Measurements from ENCODE around the gene MCF2L2. TPM values are rescaled to one million over a fixed set of nuclear protein-coding genes. Genes with fewer than 3 reads are reported as not detected.

MCF2L2 gene
- total RNA-seq, 1 donor = 5.1 TPM

DNA sequence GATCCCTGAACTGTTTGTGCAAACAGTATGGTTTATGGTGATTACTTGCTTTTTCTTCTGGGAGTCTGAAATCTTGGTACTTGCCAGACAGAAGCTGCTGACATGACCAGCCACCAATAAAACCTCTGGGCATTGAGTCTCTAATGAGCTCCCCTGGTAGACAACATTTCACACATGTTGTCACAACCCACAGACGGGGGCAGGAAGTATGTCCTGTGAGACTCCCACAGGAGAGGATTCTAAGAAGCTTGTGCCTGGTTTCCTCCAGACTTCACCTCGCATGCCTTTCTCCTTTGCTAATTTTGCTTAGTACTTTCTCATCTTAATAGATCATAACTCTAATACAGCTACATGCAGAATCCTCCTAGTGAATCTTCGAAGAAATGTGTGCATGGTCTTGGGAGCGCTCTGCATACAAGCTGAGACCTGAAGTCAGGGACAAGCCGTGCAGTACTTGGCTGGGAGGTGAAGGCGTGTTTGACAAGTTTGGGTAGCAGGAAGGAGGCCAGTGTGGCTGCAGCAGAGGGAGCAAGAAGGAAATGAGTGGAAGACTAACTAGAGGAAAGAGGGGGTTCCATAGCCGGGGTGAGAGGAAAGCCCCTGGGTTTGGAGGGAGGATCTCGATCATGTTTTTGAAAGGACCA, 126.4 kb downstream of the MCF2L2 start:
- no peak for DNase-seq (ENCODE audit: low read depth in 2 of 3, low spot score in 2 of 3)

DNA sequence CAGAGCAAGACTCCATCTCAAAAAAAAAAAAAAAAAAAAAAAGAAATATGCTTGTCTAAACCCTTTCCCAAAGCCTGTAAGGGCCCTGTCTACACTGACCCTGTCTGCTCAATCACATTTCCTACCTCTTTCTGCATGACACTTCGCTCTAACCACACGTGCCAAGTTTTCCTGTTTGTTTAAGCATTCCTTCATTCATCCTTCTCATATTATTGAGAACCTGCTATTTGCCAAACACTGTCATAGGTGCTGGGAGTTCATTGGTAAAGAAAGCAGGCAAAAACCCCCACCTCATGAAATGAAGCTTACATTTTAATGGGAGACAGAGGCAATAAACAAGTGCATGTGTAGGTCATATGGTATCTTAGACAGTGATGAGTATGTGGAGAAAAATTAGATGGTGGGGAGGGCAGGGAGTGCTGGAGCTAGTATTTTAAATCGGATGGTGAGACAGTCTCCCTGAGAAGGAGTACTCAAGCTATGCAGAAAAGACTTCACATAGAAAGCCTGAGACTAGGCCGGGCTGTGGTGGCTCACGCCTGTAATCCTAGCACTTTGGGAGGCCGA, 127.3 kb downstream of the MCF2L2 start:
- no peak for DNase-seq (ENCODE audit: low read depth in 2 of 3, low spot score in 2 of 3)

DNA sequence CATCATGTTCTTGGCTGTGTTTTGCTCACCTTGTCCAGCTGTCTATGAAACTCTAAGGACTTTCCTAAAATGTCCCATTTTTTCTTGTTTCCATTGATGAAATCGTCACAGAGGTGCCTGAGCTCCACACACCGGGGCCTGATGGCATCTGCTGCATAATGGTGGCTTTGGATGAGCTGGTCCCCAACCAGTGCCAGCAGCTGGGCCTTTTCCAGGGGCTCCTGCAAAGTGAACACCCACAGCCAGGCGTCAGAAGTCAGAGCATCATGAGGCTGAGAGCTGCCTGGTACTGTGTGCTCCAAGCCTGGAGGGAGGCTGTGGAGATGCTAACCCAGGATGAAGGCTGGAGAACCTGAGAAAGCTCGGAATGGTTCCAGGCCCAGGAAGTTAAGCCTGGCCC, 128.4 kb downstream of the MCF2L2 start:
- no peak for DNase-seq (ENCODE audit: low read depth in 2 of 3, low spot score in 2 of 3)

DNA sequence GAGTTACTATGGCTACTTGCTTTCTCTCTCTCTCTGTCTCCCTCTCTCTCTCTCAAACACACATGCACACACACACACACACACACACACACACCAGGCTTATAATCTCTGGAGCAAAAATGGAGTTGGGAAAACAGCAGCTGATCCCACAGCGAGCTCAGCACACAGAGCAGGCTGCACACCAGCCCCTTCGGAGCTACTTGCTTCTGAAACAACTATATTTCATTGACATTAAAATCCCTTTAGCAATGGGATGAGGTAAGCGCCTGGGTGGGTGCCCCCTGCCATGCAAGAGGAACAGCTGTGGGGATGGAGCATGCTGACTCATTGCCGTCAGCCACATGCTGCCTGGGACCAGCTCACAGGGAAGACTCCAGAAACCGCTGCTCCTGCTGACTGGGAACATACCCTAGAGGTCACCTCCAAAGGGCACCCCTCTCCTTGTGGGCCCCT, 129.7 kb downstream of the MCF2L2 start:
- peak in 2 of 3 donors; percentile 64 to 67 for DNase-seq (ENCODE audit: low read depth in 2 of 3, low spot score in 2 of 3)

DNA sequence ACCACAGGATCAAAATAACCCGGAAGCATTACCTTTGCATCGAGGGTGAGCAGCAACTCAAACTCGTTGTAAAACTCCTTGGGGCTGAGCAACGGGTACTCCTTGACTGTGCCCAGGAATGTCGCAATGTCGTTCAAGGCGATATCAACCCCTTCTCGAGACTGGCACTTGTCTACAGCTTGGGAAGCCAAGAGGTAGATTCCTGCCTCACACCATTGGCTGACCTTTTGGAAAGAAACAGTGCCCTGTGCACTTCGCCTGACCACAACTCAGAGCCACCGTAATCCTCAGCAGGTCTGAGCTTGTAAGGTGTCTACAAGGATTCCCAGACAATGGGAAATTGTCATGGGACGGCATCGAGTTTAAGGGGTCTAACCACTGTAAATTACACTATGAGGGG, 131.5 kb downstream of the MCF2L2 start:
- DNase-seq (ENCODE audit: low read depth in 2 of 3, low spot score in 2 of 3) = no peak

DNA sequence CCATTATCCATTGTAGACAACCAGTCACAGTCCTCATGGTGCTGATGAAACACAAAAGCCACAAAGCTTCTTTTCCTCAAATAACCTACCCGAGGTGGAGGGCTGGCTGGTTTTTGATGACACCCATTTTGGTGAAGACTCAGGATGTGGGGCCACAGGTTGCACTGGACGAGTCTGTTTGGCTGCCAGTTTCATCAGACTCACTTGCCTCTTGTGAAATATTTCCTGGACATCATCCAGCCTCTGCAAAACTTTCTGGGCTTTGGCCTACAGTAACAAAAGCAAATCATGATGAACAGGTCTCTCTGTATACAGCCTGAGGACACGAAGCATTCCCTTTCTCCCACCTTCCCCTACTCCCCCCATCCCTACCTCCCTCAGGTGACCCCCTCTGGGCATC, 133.2 kb downstream of the MCF2L2 start:
- DNase-seq (ENCODE audit: low read depth in 2 of 3, low spot score in 2 of 3) = no peak

DNA sequence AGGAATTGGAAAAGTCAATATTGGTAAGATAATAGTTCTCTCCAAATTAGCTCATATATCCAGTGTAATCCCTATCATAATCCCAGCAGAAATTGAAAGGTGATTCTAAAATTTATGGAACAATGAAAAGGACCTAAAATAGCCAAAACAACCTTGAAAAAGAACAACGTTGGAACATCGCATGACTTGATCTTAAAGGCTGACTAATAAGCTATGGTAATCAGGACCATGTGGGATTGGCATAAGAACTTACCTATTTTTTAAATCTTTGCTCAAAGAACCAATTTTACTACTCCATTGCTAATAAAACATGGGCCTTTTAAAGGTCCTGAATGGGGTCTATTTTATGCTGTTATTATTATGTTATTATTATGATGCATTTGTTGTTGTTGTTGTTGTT, 134.5 kb downstream of the MCF2L2 start:
- DNase-seq (ENCODE audit: low read depth in 2 of 3, low spot score in 2 of 3) = no peak

DNA sequence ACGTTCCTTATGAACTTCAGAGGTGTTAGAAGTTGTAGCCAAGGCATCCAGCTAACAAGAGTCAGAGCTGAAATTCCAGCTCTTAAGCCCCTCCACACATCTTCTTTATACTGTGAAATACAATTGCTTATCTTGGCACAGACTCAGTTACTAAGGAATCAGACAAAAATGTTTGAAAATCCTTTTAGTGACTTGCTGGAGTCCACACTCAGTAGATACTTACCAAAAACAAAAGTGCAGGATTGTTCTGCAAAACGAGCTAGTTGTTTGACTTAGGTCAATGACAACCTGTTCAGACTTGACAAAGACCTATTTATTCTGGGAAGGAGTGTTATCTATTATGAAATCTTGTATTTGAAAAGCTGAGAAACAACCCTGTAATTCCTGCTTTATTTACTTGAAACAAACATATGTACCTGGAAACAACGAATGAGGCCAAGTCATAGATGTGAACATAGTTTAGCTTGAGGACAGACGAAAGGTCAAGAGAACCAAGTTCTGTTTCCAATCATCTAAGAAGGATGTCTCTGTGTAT, 136.9 kb downstream of the MCF2L2 start:
- DNase-seq (ENCODE audit: low read depth in 2 of 3, low spot score in 2 of 3) = no peak

DNA sequence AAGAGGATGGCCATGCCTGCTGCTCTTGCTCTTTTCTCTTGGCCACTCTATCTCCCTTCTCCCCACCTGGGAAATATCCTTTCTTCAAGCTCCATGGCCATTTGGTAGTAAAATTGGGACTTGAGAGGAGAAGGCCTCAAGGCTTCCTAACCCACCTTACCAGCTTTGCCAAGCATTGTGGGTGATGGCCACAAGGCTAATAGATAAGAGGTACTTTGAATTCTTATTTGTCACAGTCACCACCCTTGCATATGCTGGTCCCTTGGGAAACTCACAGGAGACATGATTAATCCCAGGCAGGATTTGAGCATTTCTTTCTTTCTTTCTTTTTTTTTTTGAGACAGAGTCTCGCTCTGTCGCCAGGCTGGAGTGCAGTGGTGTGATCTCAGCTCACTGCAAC, 138.2 kb downstream of the MCF2L2 start:
- DNase-seq (ENCODE audit: low read depth in 2 of 3, low spot score in 2 of 3) = no peak

DNA sequence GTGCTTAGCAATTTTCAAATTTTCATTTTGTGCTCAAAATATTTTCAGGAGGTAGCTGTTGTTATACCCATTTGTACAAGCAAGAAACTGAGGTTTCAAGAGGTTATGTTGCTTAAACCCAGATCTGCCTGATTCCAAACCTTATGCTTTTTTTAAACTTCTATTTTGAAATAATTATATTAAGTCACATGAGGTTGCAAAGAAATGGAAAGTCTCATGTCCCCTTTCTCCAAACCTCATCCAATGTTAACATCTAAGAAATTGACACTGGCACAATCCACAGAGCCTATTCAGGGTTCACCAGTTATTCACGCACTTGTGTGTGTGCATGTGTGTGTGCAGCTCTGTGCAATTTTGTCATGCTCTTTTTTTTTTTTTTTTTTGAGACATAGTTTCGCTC, 140.3 kb downstream of the MCF2L2 start:
- no peak for DNase-seq (ENCODE audit: low read depth in 2 of 3, low spot score in 2 of 3)

DNA sequence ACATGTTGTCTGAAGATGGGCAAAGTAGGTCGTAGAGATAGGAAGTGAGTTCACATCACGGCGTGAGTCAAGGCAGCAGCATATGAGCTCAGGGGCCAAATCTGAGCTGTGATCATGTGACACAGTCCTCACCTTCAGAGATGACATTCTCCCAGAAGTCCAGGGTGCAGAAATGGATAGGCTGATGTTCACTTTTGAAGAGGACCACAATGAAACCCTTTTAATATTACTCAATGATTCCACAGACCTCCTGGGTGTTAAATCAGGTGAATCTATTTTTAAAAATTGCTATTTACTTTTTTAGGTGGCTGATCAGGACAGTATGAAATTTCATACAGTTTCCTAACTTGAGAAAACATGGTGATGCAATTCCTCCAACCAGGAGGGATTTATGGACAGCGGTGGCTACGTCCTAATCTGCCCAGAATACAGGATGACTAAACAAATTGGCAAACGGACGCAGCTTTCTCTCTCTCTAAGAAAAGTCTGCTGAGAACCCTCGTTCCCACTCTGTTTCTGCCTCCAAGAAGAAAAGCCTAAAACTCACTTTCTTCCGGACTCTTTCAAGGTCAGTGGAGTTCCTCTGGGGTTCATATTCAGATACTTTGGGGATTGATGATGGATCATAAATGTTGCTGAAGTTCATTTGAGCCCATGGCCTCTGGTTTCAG, 141.0 kb downstream of the MCF2L2 start:
- no peak for DNase-seq (ENCODE audit: low read depth in 2 of 3, low spot score in 2 of 3)

DNA sequence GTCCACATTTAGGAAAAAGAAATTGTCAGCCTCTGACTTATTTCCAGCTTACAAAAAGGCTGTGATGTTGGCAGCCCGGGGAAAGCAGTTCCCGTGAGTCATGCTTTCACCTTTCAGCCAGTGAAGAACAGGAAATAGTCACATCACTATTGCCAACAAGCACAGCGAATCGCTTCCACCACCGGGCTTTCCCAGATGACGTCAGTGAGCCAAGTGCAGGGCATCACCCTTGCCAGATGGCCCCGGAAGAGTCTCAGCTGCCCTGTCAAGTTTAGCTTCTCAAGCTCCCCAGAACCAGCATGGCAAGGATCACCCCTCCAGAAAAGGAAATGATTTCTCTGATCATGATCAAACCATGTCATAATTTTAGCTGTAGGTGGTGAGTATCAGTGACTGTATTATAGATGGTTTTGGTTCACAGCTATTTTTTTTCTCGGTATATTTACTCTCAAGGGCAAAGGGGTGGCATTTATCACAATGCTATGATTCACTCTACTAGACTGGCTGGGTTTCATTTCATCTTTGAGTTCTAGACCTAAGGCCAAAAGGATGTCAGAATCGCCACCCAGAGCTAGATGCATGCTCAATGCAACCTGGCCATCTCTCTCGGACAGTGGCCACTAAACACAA, 142.5 kb downstream of the MCF2L2 start:
- DNase-seq (ENCODE audit: low read depth in 2 of 3, low spot score in 2 of 3) = peak; percentile 75 to 95 (median 94)

DNA sequence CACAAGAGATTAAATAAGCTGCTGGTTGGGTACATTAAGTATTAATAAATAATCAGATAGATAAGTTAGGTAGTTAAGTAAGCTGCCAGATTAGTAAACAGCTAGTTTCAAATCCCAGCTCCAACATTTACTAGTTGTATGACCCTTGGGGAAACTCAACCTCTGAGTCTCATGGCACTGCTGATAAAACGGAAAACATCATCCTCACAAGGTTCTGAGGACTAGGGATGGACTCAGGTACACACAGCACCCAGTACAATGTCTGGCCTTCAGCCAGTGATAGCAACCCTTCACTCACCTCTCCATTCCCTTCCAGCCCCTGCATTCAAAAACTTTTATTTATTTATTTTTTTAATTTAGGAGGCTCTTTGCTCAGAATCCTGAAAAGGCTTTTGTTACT, 143.1 kb downstream of the MCF2L2 start:
- no peak for DNase-seq (ENCODE audit: low read depth in 2 of 3, low spot score in 2 of 3)

DNA sequence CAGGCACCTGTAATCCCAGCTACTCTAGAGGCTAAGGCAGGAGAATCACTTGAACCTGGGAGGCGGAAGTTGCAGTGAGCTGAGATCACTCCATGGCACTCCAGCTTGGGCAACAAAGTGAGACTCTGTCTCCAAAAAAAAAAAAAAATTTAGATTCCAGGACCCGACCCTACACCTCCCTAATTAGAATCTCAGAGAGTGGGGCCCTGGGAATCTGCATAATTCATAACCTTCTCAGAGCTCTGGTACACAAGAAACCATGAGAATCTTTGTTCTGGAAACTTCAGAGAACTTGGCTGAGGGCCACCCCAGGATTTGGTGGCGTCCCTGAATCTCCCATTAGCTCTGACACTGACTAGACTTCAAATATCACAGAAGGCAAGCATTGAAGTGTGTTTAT, 143.8 kb downstream of the MCF2L2 start:
- DNase-seq (ENCODE audit: low read depth in 2 of 3, low spot score in 2 of 3) = no peak

DNA sequence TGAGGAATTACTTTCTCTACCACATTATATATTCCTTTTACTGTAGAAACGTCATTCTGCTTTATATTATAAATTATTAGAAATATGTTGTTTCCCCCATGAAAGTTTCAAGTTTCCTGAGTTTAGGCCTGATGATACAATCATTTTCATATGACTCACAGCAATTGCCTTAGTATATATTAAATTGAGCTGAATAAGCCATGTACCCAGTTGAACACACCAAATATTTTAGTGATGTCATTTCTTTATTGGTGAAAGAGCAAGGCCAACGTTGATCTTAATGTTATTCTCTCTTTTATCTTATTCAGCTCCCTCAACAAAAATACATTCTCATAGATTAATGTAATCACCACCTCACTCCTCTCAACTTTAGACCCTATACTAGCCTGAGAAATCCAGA, 144.5 kb downstream of the MCF2L2 start:
- no peak for DNase-seq (ENCODE audit: low read depth in 2 of 3, low spot score in 2 of 3)

DNA sequence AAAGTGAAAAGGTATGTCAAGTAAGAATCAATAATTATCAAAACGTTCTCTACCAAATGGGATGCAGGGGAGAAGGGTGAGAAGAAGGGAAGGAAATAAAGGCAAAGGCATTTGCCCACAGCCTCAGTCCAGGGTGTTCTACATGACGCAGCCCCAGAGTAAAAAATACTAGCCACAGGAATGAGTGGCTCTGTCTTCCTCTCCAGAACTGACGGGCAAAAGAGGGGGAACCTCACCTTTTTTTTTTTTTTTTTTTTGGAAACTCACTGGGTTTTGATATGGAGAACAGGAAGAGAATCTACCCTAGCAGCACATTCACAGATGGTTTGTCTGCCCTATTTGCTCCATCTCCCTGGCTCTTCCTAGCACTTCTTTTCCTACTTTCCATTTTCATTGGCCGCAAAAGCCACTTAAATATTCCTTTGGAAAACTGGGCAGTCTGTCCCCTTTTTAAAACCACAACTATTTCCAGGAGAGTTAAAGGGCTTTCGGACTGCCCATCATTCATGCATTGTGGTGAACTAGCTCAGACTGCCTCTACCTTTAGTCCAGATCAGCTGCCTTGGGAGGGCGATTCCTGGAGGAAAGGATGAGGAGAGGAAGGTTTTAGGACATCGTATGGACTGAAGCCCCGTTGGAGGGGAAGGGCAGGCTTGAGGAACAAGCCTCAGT, 147.2 kb downstream of the MCF2L2 start:
- DNase-seq (ENCODE audit: low read depth in 2 of 3, low spot score in 2 of 3) = no peak

DNA sequence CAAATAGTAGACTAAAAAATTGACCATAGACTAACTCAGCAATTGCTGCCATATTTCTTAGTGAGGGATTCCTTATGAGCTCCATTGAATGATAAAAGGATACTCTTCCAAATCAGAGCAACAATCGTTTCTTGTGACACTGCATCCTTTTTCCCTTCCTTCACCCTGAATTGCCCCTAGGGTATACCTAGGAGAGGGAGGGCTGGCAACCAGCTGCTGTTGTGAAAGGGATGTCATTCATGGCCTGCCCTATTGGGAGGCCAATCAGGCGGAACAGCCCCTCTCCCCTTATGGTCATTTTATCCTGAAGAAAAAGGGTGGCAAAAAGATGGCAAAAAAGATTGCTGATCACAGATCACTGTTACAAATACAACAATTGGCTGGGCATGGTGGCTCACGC, 149.0 kb downstream of the MCF2L2 start:
- DNase-seq (ENCODE audit: low read depth in 2 of 3, low spot score in 2 of 3) = no peak

DNA sequence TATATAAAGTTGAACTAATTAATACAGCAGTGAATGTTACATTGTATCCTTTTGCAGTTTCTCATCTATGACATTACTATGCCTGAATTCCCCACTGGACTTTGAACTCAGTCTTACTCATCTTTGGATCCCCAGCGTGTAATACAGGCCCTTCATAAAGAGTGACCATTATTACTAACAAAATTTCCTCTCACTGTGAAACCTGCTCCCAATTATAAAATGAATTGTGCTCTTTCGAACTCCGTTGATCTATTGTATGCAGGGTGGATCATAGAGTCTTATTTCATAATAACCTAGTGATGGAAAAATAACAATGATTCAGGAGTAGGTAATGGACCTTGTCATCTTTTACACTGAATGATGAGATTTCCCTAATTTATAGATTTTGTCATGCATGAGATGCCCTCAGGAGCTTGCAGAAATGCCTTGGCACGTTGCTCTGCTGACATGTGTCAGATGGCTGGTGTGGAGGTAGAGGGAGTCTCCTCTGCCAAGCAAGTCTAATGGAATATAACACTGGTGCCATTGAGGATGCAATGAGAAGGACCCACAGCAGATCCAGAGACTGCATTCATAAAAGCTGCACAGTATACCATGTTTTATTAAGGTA, 149.8 kb downstream of the MCF2L2 start:
- no peak for DNase-seq (ENCODE audit: low read depth in 2 of 3, low spot score in 2 of 3)

DNA sequence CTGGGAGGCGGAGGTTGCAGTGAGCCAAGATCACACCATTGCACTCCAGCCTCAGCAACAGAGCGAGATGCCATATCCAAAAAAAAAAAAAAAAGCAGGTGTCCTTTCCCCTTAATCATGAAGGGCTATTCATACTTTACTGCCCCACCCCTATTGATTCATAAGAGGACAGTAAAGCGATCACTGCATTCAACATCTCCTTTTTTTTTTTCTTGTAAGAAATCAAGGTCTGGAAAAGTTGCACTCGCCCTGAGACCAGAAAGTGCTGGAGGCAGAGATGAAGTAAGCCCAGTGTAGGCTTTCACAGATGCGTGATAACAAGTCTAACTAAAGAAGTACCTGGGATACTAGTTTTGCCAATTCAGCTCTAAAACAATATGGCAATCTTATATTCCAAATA, 151.2 kb downstream of the MCF2L2 start:
- no peak for DNase-seq (ENCODE audit: low read depth in 2 of 3, low spot score in 2 of 3)

DNA sequence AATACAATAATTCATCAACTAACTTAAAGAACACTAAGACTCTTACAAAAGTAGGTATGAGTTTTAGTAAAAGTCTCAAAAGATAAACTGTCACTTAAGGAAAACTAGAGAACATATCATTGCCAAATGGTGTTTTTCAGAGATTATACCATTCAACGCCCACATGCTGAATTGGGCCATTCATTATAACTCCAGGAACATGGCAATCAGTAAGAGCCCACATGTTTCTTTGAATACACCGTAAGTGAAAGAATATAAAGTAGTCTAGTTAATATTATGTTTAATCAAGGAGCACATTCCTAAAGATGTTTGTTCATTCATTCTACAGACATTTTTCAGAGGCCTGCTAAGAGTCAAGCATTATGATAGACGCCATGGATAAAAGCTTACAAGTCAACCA, 152.5 kb downstream of the MCF2L2 start:
- no peak for DNase-seq (ENCODE audit: low read depth in 2 of 3, low spot score in 2 of 3)

DNA sequence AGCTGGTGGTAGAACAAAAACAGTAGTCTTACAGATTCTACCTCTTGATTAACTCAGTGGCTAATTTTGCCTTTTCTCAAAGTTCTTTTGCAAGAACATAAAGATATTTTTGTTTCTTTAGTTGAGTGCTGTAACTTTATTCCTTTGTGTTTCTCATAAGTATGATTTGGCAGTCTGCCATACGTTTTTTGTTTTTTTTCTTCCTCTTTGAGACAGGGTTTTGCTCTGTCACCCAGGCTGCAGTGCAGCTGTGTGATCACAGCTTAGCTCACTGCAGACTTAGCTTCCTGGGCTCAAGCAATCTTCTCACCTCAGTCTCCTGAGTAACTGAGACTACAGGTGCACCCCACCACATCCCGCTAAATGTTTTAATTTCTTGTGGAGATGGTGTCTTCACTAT, 153.0 kb downstream of the MCF2L2 start:
- peak in 2 of 3 donors; percentile 84 to 93 for DNase-seq (ENCODE audit: low read depth in 2 of 3, low spot score in 2 of 3)

Data from hematopoietic multipotent progenitor cell (in vitro differentiated cells).